ENCODE measurements around the gene GMPPA.
A peak's percentile ranks its signal among the peaks of the same experiment; 100 is the strongest.

The GMPPA gene

GRCh38 chr2:219498280-219499057 is at the start of gene GMPPA:
Gene GMPPA, plus strand, starts transcription at chr2:219498891. Its CDS starts 1,085 bp downstream, at chr2:219499976.
- peak; percentile 93 for DNase-seq

- DNase-seq = no peak
Observed at GRCh38 chr2:219449609-219450008, 49.1 kb upstream of the GMPPA start.

GRCh38 chr2:219451661-219452360 is 46.9 kb upstream of the GMPPA start:
- DNase-seq = peak; percentile 57

GRCh38 chr2:219452361-219453317 is 46.1 kb upstream of the GMPPA start:
- DNase-seq = peak; percentile 41

- DNase-seq = peak; percentile 11
Observed at GRCh38 chr2:219453671-219454590, 44.8 kb upstream of the GMPPA start.

GRCh38 chr2:219455581-219455980 is 43.1 kb upstream of the GMPPA start:
- DNase-seq = no peak

GRCh38 chr2:219457784-219458369 is 40.8 kb upstream of the GMPPA start:
- DNase-seq = no peak

- no peak for DNase-seq
Observed at GRCh38 chr2:219458996-219459395, 39.7 kb upstream of the GMPPA start.

- DNase-seq = peak; percentile 3
Observed at GRCh38 chr2:219459460-219460311, 39.0 kb upstream of the GMPPA start.

GRCh38 chr2:219460424-219460926 is 38.2 kb upstream of the GMPPA start:
- DNase-seq = peak; percentile 23

GRCh38 chr2:219461047-219461514 is 37.6 kb upstream of the GMPPA start:
- DNase-seq = no peak

GRCh38 chr2:219461669-219462068 is 37.0 kb upstream of the GMPPA start:
- no peak for DNase-seq

GRCh38 chr2:219462349-219462748 is 36.3 kb upstream of the GMPPA start:
- no peak for DNase-seq

- no peak for DNase-seq
Observed at GRCh38 chr2:219464286-219465032, 34.2 kb upstream of the GMPPA start.

GRCh38 chr2:219465659-219466561 is 32.8 kb upstream of the GMPPA start:
- no peak for DNase-seq

- no peak for DNase-seq
Observed at GRCh38 chr2:219466816-219467735, 31.6 kb upstream of the GMPPA start.

GRCh38 chr2:219467736-219468075 is 31.0 kb upstream of the GMPPA start:
- DNase-seq = no peak

Measured in midbrain (tissue), 1 donor.